Esophagus (tissue), 2 donors: Measurements from ENCODE around the gene PHF23. TPM values are rescaled to one million over a fixed set of nuclear protein-coding genes. Genes with fewer than 3 reads are reported as not detected.

Experiments
- H3K27ac ChIP-seq, 2 donors: one replicate each; pipeline ENCODE4 v1.5.1; 2013; ENCODE audit warnings: low read depth in 2 of 2, mild to moderate bottlenecking in 2 of 2, inconsistent platforms in 1 of 2, low read length in 1 of 2, moderate library complexity in 1 of 2
- H3K27me3 ChIP-seq, 2 donors: one replicate each; pipeline ENCODE4 v1.6.1; 2013; ENCODE audit warnings: low read length in 2 of 2, control low read depth in 1 of 2, mild to moderate bottlenecking in 1 of 2; ENCODE audit not compliant: insufficient read depth in 2 of 2, control insufficient read depth in 1 of 2
- H3K36me3 ChIP-seq, 2 donors: one replicate each; pipeline ENCODE4 v1.6.1; 2013; ENCODE audit warnings: low read length in 1 of 2; ENCODE audit not compliant: control insufficient read depth in 2 of 2, insufficient read depth in 2 of 2
- H3K4me1 ChIP-seq, 2 donors: one replicate each; pipeline ENCODE4 v1.6.1; 2013; ENCODE audit warnings: low read length in 1 of 2; ENCODE audit not compliant: control insufficient read depth in 2 of 2, insufficient read depth in 2 of 2
- H3K4me3 ChIP-seq, 2 donors: one replicate each; pipeline ENCODE4 v1.5.1; 2013; ENCODE audit warnings: low read length in 2 of 2, mild to moderate bottlenecking in 2 of 2, low read depth in 1 of 2, moderate library complexity in 1 of 2
- H3K9me3 ChIP-seq, 2 donors: one replicate each; pipeline ENCODE4 v1.6.1; 2013; ENCODE audit warnings: mild to moderate bottlenecking in 2 of 2, low read depth in 1 of 2, low read length in 1 of 2, moderate library complexity in 1 of 2; ENCODE audit not compliant: control insufficient read depth in 2 of 2, insufficient read depth in 1 of 2
- WGBS, 2 donors: extraction: QIAGEN DNeasy Blood & Tissue Kit; methylation state at CpG; one replicate each; pipeline ENCODE4 v1.1.7; 2013; 5-methylcytosine and 5-hydroxymethylcytosine counted together
- polyA plus RNA-seq, 2 donors: library from polyadenylated mRNA; stranded (reverse); fragments of 200-250 nt; gene quantifications; one replicate each; pipeline ENCODE4 v1.2.3, GENCODE V29; 2013
- donor health status: healthy with polysubstance abuse.
- donor health status: Bipolar disorder and iron deficiency.

PHF23 gene
- polyA plus RNA-seq, 2 donors, result 22.4 to 29.6 TPM

GRCh38 chr17:7215652-7216180, 23.5 kb downstream of the PHF23 start:
- no peaks in the 10 kb centered on the region for H3K36me3 ChIP-seq
- H3K27ac ChIP-seq, result peak overlapping the region; percentile 51 to 88
- no peaks in the 10 kb centered on the region for H3K27me3 ChIP-seq
- no peak overlapping the region for H3K4me3 ChIP-seq
- WGBS, 2 donors, result 17 to 21% methylated on average over 10 of the region's 10 CpGs
- H3K9me3 ChIP-seq, result no peaks in the 10 kb centered on the region
- H3K4me1 ChIP-seq, result peaks cover 0 to 7% of the 10 kb centered on the region in 2 donors

- 19 to 25% methylated on average over 9 of the region's 9 CpGs for WGBS, 2 donors
- Histone ChIP-seq H3K36me3 (no peaks in the 10 kb centered on the region), H3K27me3 (no peaks in the 10 kb centered on the region), H3K27ac (peak overlapping the region; percentile 71 to 88), H3K4me1 (peaks cover 0 to 7% of the 10 kb centered on the region in 2 donors), H3K4me3 (peak overlapping the region in 1 of 2 donors; percentile 40), H3K9me3 (no peaks in the 10 kb centered on the region)
Observed at GRCh38 chr17:7215136-7215638, 24.1 kb downstream of the PHF23 start.

- Histone ChIP-seq H3K36me3 (no peaks in the 10 kb centered on the region), H3K4me1 (peaks cover 0 to 6% of the 10 kb centered on the region in 2 donors), H3K27me3 (no peaks in the 10 kb centered on the region), H3K9me3 (no peaks in the 10 kb centered on the region), H3K4me3 (peak overlapping the region; percentile 40 to 42), H3K27ac (peak overlapping the region; percentile 71 to 88)
- 1% methylated on average over 44 to 45 of the region's 45 CpGs for WGBS, 2 donors
Observed at GRCh38 chr17:7214300-7215135, 24.7 kb downstream of the PHF23 start.

- no peaks in the 10 kb centered on the region for H3K9me3 ChIP-seq
- peak overlapping the region in 1 of 2 donors; percentile 42 for H3K4me3 ChIP-seq
- peaks cover 0 to 5% of the 10 kb centered on the region in 2 donors for H3K4me1 ChIP-seq
Observed at GRCh38 chr17:7213895-7214299, 25.4 kb downstream of the PHF23 start.

GRCh38 chr17:7211491-7212273, 27.6 kb downstream of the PHF23 start:
- H3K4me1 ChIP-seq, result peaks cover 2 to 4% of the 10 kb centered on the region in 2 donors
- H3K9me3 ChIP-seq, result no peaks in the 10 kb centered on the region
- H3K27ac ChIP-seq, result no peak overlapping the region
- H3K27me3 ChIP-seq, result no peaks in the 10 kb centered on the region
- no peak overlapping the region for H3K4me3 ChIP-seq
- WGBS, 2 donors, result 38 to 56% methylated on average over 17 to 36 of the region's 37 CpGs
- H3K36me3 ChIP-seq, result no peaks in the 10 kb centered on the region

More at GRCh38 chr17:7213895-7214299, 25.4 kb downstream of the PHF23 start:
- Histone ChIP-seq H3K27me3 (no peaks in the 10 kb centered on the region), H3K27ac (peak overlapping the region in 1 of 2 donors; percentile 68), H3K36me3 (no peaks in the 10 kb centered on the region)
- WGBS, 2 donors, result 4 to 8% methylated on average over 15 of the region's 15 CpGs

GRCh38 chr17:7208754-7209460, 30.4 kb downstream of the PHF23 start:
- no peak overlapping the region for H3K4me3 ChIP-seq
- H3K4me1 ChIP-seq, result peaks cover 3 to 13% of the 10 kb centered on the region in 2 donors
- H3K9me3 ChIP-seq, result no peaks in the 10 kb centered on the region
- peaks cover 0 to 4% of the 10 kb centered on the region in 2 donors for H3K36me3 ChIP-seq
- H3K27ac ChIP-seq, result no peak overlapping the region
- WGBS, 2 donors, result 86 to 88% methylated on average over 9 of the region's 9 CpGs
- H3K27me3 ChIP-seq, result no peaks in the 10 kb centered on the region

GRCh38 chr17:7208027-7208571, 31.2 kb downstream of the PHF23 start:
- WGBS, 2 donors, result 66 to 69% methylated on average over 21 of the region's 21 CpGs
- no peak overlapping the region for H3K27ac ChIP-seq
- no peak overlapping the region for H3K4me3 ChIP-seq

GRCh38 chr17:7207120-7208001, 31.9 kb downstream of the PHF23 start:
- Histone ChIP-seq H3K36me3 (peaks cover 0 to 17% of the 10 kb centered on the region in 2 donors), H3K4me3 (no peak overlapping the region), H3K27ac (no peak overlapping the region), H3K27me3 (no peaks in the 10 kb centered on the region), H3K4me1 (peaks cover 3 to 13% of the 10 kb centered on the region in 2 donors), H3K9me3 (no peaks in the 10 kb centered on the region)
- 79 to 86% methylated on average over 24 of the region's 24 CpGs for WGBS, 2 donors

More at GRCh38 chr17:7208027-7208571, 31.2 kb downstream of the PHF23 start:
- Histone ChIP-seq H3K9me3 (no peaks in the 10 kb centered on the region), H3K27me3 (no peaks in the 10 kb centered on the region), H3K4me1 (peaks cover 3 to 13% of the 10 kb centered on the region in 2 donors), H3K36me3 (peaks cover 0 to 11% of the 10 kb centered on the region in 2 donors)
